Middle frontal gyrus (tissue), 1 donor: Measurements from ENCODE around the gene POLR2J3.
"Not testable (repeated sequence)": the region's sequence is repeated elsewhere in the genome, so short reads cannot be mapped to it uniquely, and the experiment has no call there.

Experiments
- DNase-seq: peaks from one replicate; pipeline ENCODE4 v3.0.0-alpha.2; 2015; ENCODE audit warnings: low spot score; ENCODE audit errors: extremely low spot score

Gene POLR2J3

DNA sequence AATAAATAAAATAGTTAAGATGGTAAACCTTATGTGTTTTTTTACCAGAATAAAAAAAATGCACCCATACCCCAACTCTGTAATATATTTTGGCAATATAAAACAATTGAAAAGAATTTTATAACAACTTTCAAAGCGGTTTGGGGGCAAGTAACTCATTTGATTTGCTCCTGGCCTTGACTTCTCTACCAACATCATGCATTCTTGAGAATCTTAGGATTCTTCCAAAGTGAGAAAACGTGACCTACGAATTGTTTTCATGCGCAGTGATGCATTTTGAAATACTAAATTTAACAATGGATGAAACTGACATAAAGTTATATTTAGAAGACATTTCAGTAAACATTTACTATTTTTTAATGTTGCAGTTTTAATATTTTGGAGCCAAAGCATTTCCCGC, 51.6 kb downstream of the POLR2J3 start:
- DNase-seq, result not testable (repeated sequence)

DNA sequence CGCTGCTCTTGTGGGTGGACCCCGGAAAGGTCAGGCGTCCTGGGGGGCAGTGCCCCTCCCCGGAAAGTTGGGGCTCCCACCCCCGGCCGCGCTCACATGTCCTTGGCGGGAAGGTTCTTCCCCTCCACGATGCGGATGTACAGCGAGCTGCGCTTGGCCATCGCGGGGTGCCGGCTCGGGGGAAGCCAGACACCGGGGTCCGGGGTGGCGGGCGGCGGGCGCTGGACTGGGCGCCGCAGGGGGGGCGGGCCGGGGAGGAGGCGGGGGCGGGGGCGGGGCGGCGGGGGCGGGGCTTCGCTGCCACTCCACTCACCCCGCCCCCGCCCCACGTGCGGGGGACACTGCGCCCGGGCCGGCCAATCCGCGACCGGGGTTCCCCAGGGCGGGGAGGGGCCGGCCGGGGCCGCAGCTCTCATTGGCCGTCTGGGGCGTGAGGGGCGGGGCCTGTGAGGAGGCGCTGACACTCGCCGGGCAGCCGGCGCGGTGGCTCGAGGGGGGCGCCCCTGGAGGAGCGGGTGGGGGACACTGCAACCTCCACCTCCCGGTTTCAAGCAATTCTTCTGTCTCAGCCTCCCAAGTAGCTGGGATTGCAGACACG, 54.7 kb downstream of the POLR2J3 start, which contains the start of gene RASA4B:
Gene RASA4B, minus strand, starts transcription at position 228 of the 598 bp plus-strand sequence. Its CDS starts 67 bp downstream, at position 161.
- not testable (repeated sequence) for DNase-seq
